ENCODE results near the gene NACC2.

GRCh38 chr9:136119883-136120393, 24.8 kb upstream of the NACC2 start:
- TF ChIP-seq TCF4 (CRISPR knock-in tag; IDR thresholded peaks at IDR 0.05; ENCODE audit: borderline replicate concordance) (no peak), POU6F1 (CRISPR knock-in tag; IDR thresholded peaks at IDR 0.05; ENCODE audit: borderline replicate concordance, low read depth) (no peak)
